CD4-positive, alpha-beta memory T cell (primary cell): Measurements from ENCODE around the gene DHRS3. TPM values are rescaled to one million over a fixed set of nuclear protein-coding genes. Genes with fewer than 3 reads are reported as not detected.

Experiments
- CTCF ChIA-PET: fragments of 350-600 bp; sonication (Branson Sonifier 250); formaldehyde crosslinking; loops from one replicate; lab custom pipeline; 2021; ENCODE audit warnings: inconsistent platforms; ENCODE audit not compliant: partially characterized antibody; lab: Charles Lee
- POLR2A ChIA-PET: fragments of 350-600 bp; sonication (Branson Sonifier 250); formaldehyde crosslinking; loops from one replicate; lab custom pipeline; 2021; ENCODE audit not compliant: partially characterized antibody; lab: Charles Lee
- DNase-seq, 5 donors: peaks; one replicate each; pipeline versions ENCODE4 v3.0.0 to v3.0.0-alpha.2; 2020 to 2022; ENCODE audit warnings: mixed read lengths in 1 of 5
- H3K27ac ChIP-seq: one replicate; pipeline ENCODE4 v1.7.0; 2013; ENCODE audit warnings: low read depth, low read length
- H3K27me3 ChIP-seq: 2 replicates; pipeline ENCODE4 v1.7.0; 2013; ENCODE audit warnings: mild to moderate bottlenecking, low read length, moderate library complexity; ENCODE audit not compliant: insufficient read depth
- H3K36me3 ChIP-seq: 2 replicates; pipeline ENCODE4 v1.7.0; 2013; ENCODE audit warnings: mild to moderate bottlenecking, low read length, moderate library complexity; ENCODE audit not compliant: insufficient read depth
- H3K4me1 ChIP-seq: 2 replicates; pipeline ENCODE4 v1.7.0; 2013; ENCODE audit warnings: mild to moderate bottlenecking, low read length, moderate library complexity; ENCODE audit not compliant: insufficient read depth
- H3K4me3 ChIP-seq, 2 donors: one replicate each; pipeline ENCODE4 v1.7.0; 2013; ENCODE audit warnings: low read length in 2 of 2, mild to moderate bottlenecking in 1 of 2
- H3K9me3 ChIP-seq, 2 donors: one replicate each; pipeline ENCODE4 v1.7.0; 2013; ENCODE audit warnings: low read length in 2 of 2, control low read depth in 1 of 2; ENCODE audit not compliant: control insufficient read depth in 1 of 2
- H3K27ac Mint-ChIP-seq, 7 donors: one replicate each; pipeline ENCODE4 v1.8.0; 2020 to 2021; ENCODE audit warnings: mixed read lengths in 7 of 7, mild to moderate bottlenecking in 6 of 7, inconsistent platforms in 3 of 7, moderate library complexity in 3 of 7
- H3K27me3 Mint-ChIP-seq, 2 donors: one replicate each; pipeline ENCODE4 v1.8.0; 2020 to 2021; ENCODE audit warnings: mixed read lengths in 2 of 2
- H3K36me3 Mint-ChIP-seq, 2 donors: one replicate each; pipeline ENCODE4 v1.8.0; 2020 to 2021; ENCODE audit warnings: mixed read lengths in 2 of 2, inconsistent platforms in 1 of 2, mild to moderate bottlenecking in 1 of 2
- H3K4me1 Mint-ChIP-seq, 4 donors: one replicate each; pipeline ENCODE4 v1.8.0; 2020 to 2021; ENCODE audit warnings: mixed read lengths in 4 of 4, mild to moderate bottlenecking in 1 of 4
- H3K4me3 Mint-ChIP-seq, 8 donors: one replicate each; pipeline ENCODE4 v1.8.0; 2020 to 2021; ENCODE audit warnings: mixed read lengths in 8 of 8, mild to moderate bottlenecking in 7 of 8, moderate library complexity in 6 of 8, inconsistent platforms in 3 of 8
- H3K9me3 Mint-ChIP-seq, 8 donors: one replicate each; pipeline ENCODE4 v1.8.0; 2020 to 2021; ENCODE audit warnings: mixed read lengths in 8 of 8, mild to moderate bottlenecking in 5 of 8, inconsistent platforms in 3 of 8, moderate library complexity in 1 of 8
- intact Hi-C: fragments of 100-400 bp; cut with micrococcal nuclease; formaldehyde crosslinking; loops from one replicate; pipeline ENCODE4 v1.15.1; 2023
- polyA plus RNA-seq, 2 donors: library from polyadenylated mRNA; unstranded; fragments of 300-500 nt; fragmentation: Illumina TruSeq; gene quantifications; one replicate each; pipeline ENCODE4 v1.2.3, GENCODE V29; 2021
- total RNA-seq, 2 experiments: library from RNA; stranded (reverse); gene quantifications; one replicate each; pipeline ENCODE4 v1.2.3, GENCODE V29; 2021

DHRS3 gene
- total and polyA plus RNA-seq, 4 experiments from 2014 or later: 30.1 to 91.8 (median 64.0) TPM

DNA sequence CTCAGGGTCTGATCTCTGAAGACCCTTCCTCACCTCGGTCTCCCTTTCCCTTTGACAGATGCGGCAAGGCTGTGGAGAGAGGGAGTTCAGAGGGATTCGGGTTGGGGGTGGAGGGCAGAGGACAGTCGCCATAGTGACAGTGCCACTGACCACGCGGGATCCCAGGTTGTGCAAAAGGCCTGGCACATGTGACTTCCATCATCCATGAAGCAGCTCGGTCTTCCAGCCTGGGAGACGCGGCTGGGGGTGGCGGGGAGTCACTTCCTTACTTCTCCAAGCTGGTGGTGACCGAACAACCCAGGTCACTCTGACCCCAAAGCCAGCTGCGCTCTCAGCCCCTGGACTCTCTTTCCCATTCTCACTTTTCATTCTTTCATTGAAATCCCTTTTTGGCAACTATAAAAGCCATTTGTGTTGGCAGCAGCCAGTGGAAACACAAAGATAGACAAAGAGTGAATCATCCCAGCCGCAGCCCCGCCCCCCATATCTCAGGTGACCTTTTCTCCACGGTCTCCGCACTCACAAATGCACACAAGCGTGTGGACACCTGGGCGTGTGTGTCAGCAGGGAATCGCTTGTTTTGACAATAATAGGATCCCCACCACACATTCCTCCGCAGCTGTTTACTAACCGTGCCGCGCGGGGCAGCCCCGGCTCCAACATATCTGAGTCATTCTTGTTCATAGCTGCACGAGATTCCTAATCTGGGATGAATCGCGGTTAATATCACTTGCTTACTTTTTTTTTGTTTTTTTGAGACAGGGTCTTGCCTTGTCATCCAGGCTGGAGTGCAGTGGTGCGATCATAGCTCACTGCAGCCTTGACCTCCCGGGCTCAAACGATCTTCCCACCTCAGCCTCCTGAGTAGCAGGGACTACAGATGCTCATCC, 68.3 kb downstream of the DHRS3 start:
- H3K27ac Mint-ChIP-seq: no peak overlapping the region
- Histone ChIP-seq H3K4me1 (no peaks in the 10 kb centered on the region), H3K27ac (no peak overlapping the region), H3K27me3 (no peaks in the 10 kb centered on the region), H3K4me3 (no peak overlapping the region), H3K36me3 (no peaks in the 10 kb centered on the region), H3K9me3 (no peaks in the 10 kb centered on the region)
- no peak overlapping the region for H3K4me3 Mint-ChIP-seq
- H3K36me3 Mint-ChIP-seq: no peaks in the 10 kb centered on the region
- CTCF ChIA-PET: no interaction called here
- H3K4me1 Mint-ChIP-seq: no peaks in the 10 kb centered on the region
- POLR2A ChIA-PET: no interaction called here
- H3K27me3 Mint-ChIP-seq: peaks cover 0 to 1% of the 10 kb centered on the region in 2 donors
- H3K9me3 Mint-ChIP-seq: peaks cover 0 to 2% (median 0%) of the 10 kb centered on the region in 8 donors
- intact Hi-C loops: no loop called here
- no peak for DNase-seq

DNA sequence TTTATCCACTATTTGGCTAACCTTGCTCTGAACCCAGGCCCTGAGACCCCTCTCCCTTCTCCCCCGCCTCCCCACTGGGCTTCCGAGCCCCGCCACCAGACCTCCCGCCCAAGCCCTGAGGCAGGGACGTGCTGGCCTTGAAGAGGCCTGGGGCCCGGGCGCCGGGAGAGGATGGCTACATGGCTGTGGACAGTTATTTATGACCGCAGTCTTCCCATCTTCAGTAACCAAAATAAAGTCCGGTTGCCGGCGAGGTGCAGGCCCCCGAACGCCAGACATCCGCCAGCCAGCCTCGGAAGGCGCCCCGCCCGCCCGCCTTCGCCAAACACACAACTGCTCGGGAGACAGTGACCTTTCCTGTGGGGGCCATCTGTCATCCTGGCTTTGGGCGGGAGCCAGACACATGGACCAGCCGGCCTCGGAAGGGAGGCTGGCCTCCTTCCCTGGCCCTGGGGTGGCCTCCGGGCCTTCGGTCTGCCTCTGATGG, 69.0 kb downstream of the DHRS3 start:
- Histone ChIP-seq H3K9me3 (no peaks in the 10 kb centered on the region), H3K36me3 (no peaks in the 10 kb centered on the region), H3K27ac (no peak overlapping the region), H3K4me3 (no peak overlapping the region), H3K27me3 (no peaks in the 10 kb centered on the region), H3K4me1 (no peaks in the 10 kb centered on the region)
- no peak overlapping the region for H3K27ac Mint-ChIP-seq
- peaks cover 0 to 1% of the 10 kb centered on the region in 2 donors for H3K27me3 Mint-ChIP-seq
- H3K36me3 Mint-ChIP-seq: no peaks in the 10 kb centered on the region
- no peaks in the 10 kb centered on the region for H3K4me1 Mint-ChIP-seq
- ChIA-PET POLR2A (no interaction called here), CTCF (no interaction called here)
- H3K4me3 Mint-ChIP-seq: no peak overlapping the region
- DNase-seq: no peak
- H3K9me3 Mint-ChIP-seq: peaks cover 0 to 2% (median 0%) of the 10 kb centered on the region in 8 donors
- intact Hi-C loops: no loop called here

DNA sequence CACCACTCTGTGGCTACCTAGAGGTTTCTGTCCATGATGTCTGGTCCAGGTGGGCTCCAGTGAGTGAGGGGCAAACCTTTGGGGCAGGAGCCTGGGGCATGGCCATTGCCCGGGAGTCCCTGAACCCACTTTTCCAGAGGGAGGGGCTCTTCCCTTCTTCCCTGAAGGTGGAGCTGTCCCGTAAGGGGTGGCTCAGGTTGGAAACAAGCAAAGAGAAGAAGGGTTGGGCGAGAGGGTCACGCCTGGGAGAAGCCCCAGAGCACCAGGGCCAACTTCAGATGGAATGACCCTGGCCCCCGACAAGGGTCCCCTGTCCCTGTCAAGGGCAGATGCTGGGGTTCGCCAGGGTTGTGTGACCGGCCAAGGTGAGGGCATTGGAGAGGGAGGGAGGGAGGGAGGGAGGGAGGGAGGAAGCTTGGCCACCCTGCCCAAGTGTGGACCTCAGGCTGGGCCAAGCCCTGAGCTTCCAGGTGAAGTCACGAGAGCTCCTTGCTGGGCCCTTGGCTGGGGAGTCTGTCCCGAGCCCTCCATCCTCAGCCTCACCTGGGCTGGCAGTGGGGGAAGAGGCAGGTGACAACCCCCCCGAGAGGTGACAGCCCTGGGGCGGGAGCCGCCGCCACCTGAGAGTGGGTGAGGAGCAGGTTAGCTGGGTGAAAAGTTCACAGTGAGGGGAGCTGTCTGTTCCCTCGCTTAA, 69.6 kb downstream of the DHRS3 start:
- Mint-ChIP-seq H3K36me3 (no peaks in the 10 kb centered on the region), H3K4me1 (no peaks in the 10 kb centered on the region), H3K27me3 (peaks cover 0 to 3% of the 10 kb centered on the region in 2 donors), H3K9me3 (peaks cover 0 to 2% (median 0%) of the 10 kb centered on the region in 8 donors), H3K27ac (no peak overlapping the region), H3K4me3 (no peak overlapping the region)
- CTCF ChIA-PET: no interaction called here
- POLR2A ChIA-PET: no interaction called here
- no peak for DNase-seq
- no peaks in the 10 kb centered on the region for H3K27me3 ChIP-seq
- no peak overlapping the region for H3K4me3 ChIP-seq
- no peaks in the 10 kb centered on the region for H3K4me1 ChIP-seq
- intact Hi-C loops: no loop called here
- H3K9me3 ChIP-seq: no peaks in the 10 kb centered on the region
- H3K36me3 ChIP-seq: no peaks in the 10 kb centered on the region
- no peak overlapping the region for H3K27ac ChIP-seq

DNA sequence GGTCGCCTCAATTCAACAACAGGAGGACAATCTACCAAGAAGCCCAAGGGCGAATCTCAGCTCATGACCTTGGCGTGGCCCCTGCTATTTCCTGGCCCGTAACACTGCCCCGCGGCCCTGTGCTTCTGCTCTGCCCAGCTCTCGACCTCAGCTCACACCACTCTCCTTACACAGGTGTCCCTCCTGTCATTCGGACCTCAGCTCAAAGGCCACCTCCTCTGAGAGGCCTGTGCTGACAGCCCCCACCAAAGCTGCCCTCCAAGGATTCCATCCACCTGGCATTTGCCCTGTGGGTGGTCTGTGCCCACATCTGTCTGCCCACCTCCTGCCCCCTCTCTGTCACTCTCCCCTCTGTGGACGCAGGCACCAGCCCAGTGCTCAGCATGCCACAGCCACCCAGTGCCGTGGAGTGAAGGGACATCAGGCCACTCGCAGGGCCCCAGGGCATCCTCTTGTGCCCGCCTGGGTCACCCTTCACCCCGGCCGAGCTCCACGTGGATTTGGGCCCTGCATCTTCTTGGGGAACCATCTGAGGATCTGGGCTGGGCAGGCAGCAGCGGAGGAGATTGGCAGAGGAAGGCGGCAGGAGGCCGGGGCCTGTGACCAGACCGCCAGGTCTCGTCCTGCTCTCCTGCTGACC, 70.3 kb downstream of the DHRS3 start:
- Histone ChIP-seq H3K27me3 (no peaks in the 10 kb centered on the region), H3K36me3 (no peaks in the 10 kb centered on the region), H3K4me1 (no peaks in the 10 kb centered on the region), H3K9me3 (no peaks in the 10 kb centered on the region), H3K27ac (no peak overlapping the region), H3K4me3 (no peak overlapping the region)
- no peak for DNase-seq
- ChIA-PET CTCF (no interaction called here), POLR2A (no interaction called here)
- H3K27ac Mint-ChIP-seq: peak overlapping the region in 2 of 7 donors; percentile 13 to 37
- peaks cover 0 to 2% (median 0%) of the 10 kb centered on the region in 8 donors for H3K9me3 Mint-ChIP-seq
- no peaks in the 10 kb centered on the region for H3K36me3 Mint-ChIP-seq
- no peaks in the 10 kb centered on the region for H3K4me1 Mint-ChIP-seq
- peak overlapping the region in 1 of 8 donors; percentile 12 for H3K4me3 Mint-ChIP-seq
- intact Hi-C loops: no loop called here
- peaks cover 0 to 3% of the 10 kb centered on the region in 2 donors for H3K27me3 Mint-ChIP-seq

DNA sequence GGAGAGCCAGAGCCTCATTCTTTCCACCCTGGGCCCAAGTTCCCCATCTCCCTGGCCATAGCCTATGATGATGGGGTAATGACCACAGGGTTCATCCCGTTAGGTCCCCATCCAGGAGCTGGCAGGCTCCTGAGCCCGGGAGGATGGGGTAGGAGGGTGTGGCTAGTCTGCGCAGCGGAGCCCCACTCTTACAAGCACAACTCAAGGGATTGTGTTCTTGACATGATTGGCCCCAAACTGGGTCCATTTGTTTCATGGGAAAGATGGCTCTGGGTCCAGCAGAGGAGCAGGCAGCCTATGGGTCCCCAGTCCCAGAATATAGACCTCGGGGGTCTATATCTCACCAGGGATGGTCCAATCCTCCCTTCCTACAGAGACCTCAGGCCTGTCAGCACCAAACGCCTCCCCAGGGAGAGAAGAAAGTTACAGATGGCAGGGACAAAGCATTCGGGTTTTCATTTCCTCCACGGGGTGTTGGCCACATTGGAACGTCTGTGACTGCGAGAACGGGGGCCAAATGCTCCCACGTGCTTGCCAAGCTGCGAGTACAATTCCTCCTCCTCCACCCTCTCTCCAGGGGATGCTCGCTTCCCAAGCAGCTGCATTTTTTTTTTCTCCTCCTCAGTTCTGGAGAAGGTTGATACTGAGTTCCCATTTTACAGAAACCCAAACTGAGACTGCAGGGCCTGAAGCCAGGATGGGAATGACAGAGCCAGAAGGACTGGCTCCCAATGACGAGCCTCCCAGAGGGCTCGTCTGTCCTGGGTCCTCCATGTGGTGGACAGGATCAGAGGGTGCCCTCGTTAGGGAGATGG, 71.0 kb downstream of the DHRS3 start:
- Histone ChIP-seq H3K36me3 (no peaks in the 10 kb centered on the region), H3K27me3 (no peaks in the 10 kb centered on the region), H3K9me3 (no peaks in the 10 kb centered on the region), H3K27ac (no peak overlapping the region), H3K4me1 (no peaks in the 10 kb centered on the region), H3K4me3 (no peak overlapping the region)
- Mint-ChIP-seq H3K9me3 (peaks cover 0 to 1% (median 0%) of the 10 kb centered on the region in 8 donors), H3K27me3 (peaks cover 0 to 3% of the 10 kb centered on the region in 2 donors), H3K4me3 (no peak overlapping the region), H3K27ac (peak overlapping the region in 1 of 7 donors; percentile 19), H3K4me1 (no peaks in the 10 kb centered on the region), H3K36me3 (no peaks in the 10 kb centered on the region)
- CTCF ChIA-PET: no interaction called here
- intact Hi-C loops: no loop called here
- POLR2A ChIA-PET: no interaction called here
- no peak for DNase-seq

DNA sequence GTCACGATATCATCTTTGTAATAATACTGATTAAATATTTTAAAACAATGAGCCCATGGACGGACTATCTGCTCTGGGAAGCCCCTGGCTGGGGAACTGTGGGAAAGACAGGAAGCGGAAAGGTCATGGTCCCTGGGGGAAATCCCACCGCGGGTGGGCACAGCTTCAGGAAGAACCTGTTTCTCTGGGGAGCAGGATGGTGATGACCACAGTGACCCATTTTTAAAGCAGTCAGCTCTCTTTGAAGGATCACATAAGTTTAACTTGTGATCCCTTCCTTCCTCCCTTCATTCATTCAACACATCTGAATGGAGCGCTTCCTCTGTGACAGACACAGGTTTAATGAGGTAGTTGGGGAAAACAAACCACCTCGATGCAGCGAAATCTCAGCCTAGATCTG, 73.0 kb downstream of the DHRS3 start:
- H3K9me3 ChIP-seq: no peaks in the 10 kb centered on the region
- intact Hi-C loops: no loop called here
- H3K4me1 Mint-ChIP-seq: no peaks in the 10 kb centered on the region
- H3K27ac ChIP-seq: no peak overlapping the region
- no peak overlapping the region for H3K27ac Mint-ChIP-seq
- H3K4me1 ChIP-seq: no peaks in the 10 kb centered on the region
- H3K4me3 ChIP-seq: no peak overlapping the region
- no peak overlapping the region for H3K4me3 Mint-ChIP-seq
- peaks cover 0 to 3% of the 10 kb centered on the region in 2 donors for H3K27me3 Mint-ChIP-seq
- no peaks in the 10 kb centered on the region for H3K27me3 ChIP-seq
- H3K36me3 Mint-ChIP-seq: no peaks in the 10 kb centered on the region
- ChIA-PET CTCF (no interaction called here), POLR2A (no interaction called here)
- DNase-seq: no peak
- peaks cover 0 to 1% (median 0%) of the 10 kb centered on the region in 8 donors for H3K9me3 Mint-ChIP-seq
- no peaks in the 10 kb centered on the region for H3K36me3 ChIP-seq
